Measurements from ENCODE around the gene ZBTB5. TPM values are rescaled to one million over a fixed set of nuclear protein-coding genes. Genes with fewer than 3 reads are reported as not detected.
A peak's percentile ranks its signal among the peaks of the same experiment; 100 is the strongest.

The ZBTB5 gene
- polyA plus RNA-seq, 1 donor, result 16.2 TPM

- H3K4me3 ChIP-seq (ENCODE audit: low read length), result no peak overlapping the region
- no peaks in the 10 kb centered on the region for H3K27me3 ChIP-seq (ENCODE audit: control insufficient read depth, insufficient read depth, low read length)
- peaks cover 14% of the 10 kb centered on the region for H3K36me3 ChIP-seq (ENCODE audit: control insufficient read depth, insufficient read depth, low read length)
- peak; percentile 54 to 64 for DNase-seq
- H3K9me3 ChIP-seq (ENCODE audit: control insufficient read depth, low read depth, low read length), result no peaks in the 10 kb centered on the region
- peaks cover 6% of the 10 kb centered on the region for H3K4me1 ChIP-seq (ENCODE audit: control insufficient read depth, insufficient read depth, low read length)
- H3K27ac ChIP-seq (ENCODE audit: low read length), result peak overlapping the region; percentile 8
- no CpG with 5 or more reads among the region's 5 CpGs for WGBS (ENCODE audit: insufficient coverage, low lambda C conversion rate)
Measured at GRCh38 chr9:37508135-37508833, 43.0 kb upstream of the ZBTB5 start.

- H3K4me3 ChIP-seq (ENCODE audit: low read length), result no peak overlapping the region
- no peaks in the 10 kb centered on the region for H3K27me3 ChIP-seq (ENCODE audit: control insufficient read depth, insufficient read depth, low read length)
- peaks cover 20% of the 10 kb centered on the region for H3K36me3 ChIP-seq (ENCODE audit: control insufficient read depth, insufficient read depth, low read length)
- H3K9me3 ChIP-seq (ENCODE audit: control insufficient read depth, low read depth, low read length), result no peaks in the 10 kb centered on the region
- DNase-seq, result no peak
- no CpG with 5 or more reads among the region's 11 CpGs for WGBS (ENCODE audit: insufficient coverage, low lambda C conversion rate)
- peaks cover 6% of the 10 kb centered on the region for H3K4me1 ChIP-seq (ENCODE audit: control insufficient read depth, insufficient read depth, low read length)
- H3K27ac ChIP-seq (ENCODE audit: low read length), result no peak overlapping the region
Measured at GRCh38 chr9:37507566-37508134, 42.4 kb upstream of the ZBTB5 start.

GRCh38 chr9:37504605-37505004, 39.4 kb upstream of the ZBTB5 start:
- peaks cover 38% of the 10 kb centered on the region for H3K36me3 ChIP-seq (ENCODE audit: control insufficient read depth, insufficient read depth, low read length)
- WGBS (ENCODE audit: insufficient coverage, low lambda C conversion rate), result no CpG with 5 or more reads among the region's 5 CpGs
- H3K9me3 ChIP-seq (ENCODE audit: control insufficient read depth, low read depth, low read length), result no peaks in the 10 kb centered on the region
- H3K27ac ChIP-seq (ENCODE audit: low read length), result no peak overlapping the region
- H3K27me3 ChIP-seq (ENCODE audit: control insufficient read depth, insufficient read depth, low read length), result no peaks in the 10 kb centered on the region
- H3K4me3 ChIP-seq (ENCODE audit: low read length), result no peak overlapping the region
- H3K4me1 ChIP-seq (ENCODE audit: control insufficient read depth, insufficient read depth, low read length), result peaks cover 6% of the 10 kb centered on the region
- DNase-seq, result no peak

- peaks cover 42% of the 10 kb centered on the region for H3K36me3 ChIP-seq (ENCODE audit: control insufficient read depth, insufficient read depth, low read length)
- WGBS (ENCODE audit: insufficient coverage, low lambda C conversion rate), result no CpG with 5 or more reads among the region's 3 CpGs
- DNase-seq, result no peak
- H3K4me3 ChIP-seq (ENCODE audit: low read length), result no peak overlapping the region
- no peaks in the 10 kb centered on the region for H3K9me3 ChIP-seq (ENCODE audit: control insufficient read depth, low read depth, low read length)
- H3K27ac ChIP-seq (ENCODE audit: low read length), result no peak overlapping the region
- H3K27me3 ChIP-seq (ENCODE audit: control insufficient read depth, insufficient read depth, low read length), result no peaks in the 10 kb centered on the region
- peaks cover 6% of the 10 kb centered on the region for H3K4me1 ChIP-seq (ENCODE audit: control insufficient read depth, insufficient read depth, low read length)
Measured at GRCh38 chr9:37503736-37504135, 38.5 kb upstream of the ZBTB5 start.

- H3K27ac ChIP-seq (ENCODE audit: low read length), result no peak overlapping the region
- H3K36me3 ChIP-seq (ENCODE audit: control insufficient read depth, insufficient read depth, low read length), result peaks cover 56% of the 10 kb centered on the region
- no peaks in the 10 kb centered on the region for H3K27me3 ChIP-seq (ENCODE audit: control insufficient read depth, insufficient read depth, low read length)
- H3K4me3 ChIP-seq (ENCODE audit: low read length), result no peak overlapping the region
- DNase-seq, result no peak
- no peaks in the 10 kb centered on the region for H3K4me1 ChIP-seq (ENCODE audit: control insufficient read depth, insufficient read depth, low read length)
- no CpG with 5 or more reads among the region's 2 CpGs for WGBS (ENCODE audit: insufficient coverage, low lambda C conversion rate)
- H3K9me3 ChIP-seq (ENCODE audit: control insufficient read depth, low read depth, low read length), result no peaks in the 10 kb centered on the region
Measured at GRCh38 chr9:37501957-37502596, 36.8 kb upstream of the ZBTB5 start.

GRCh38 chr9:37499297-37499696, 34.0 kb upstream of the ZBTB5 start:
- Histone ChIP-seq H3K9me3 (ENCODE audit: control insufficient read depth, low read depth, low read length) (no peaks in the 10 kb centered on the region), H3K27me3 (ENCODE audit: control insufficient read depth, insufficient read depth, low read length) (no peaks in the 10 kb centered on the region), H3K4me1 (ENCODE audit: control insufficient read depth, insufficient read depth, low read length) (no peaks in the 10 kb centered on the region), H3K36me3 (ENCODE audit: control insufficient read depth, insufficient read depth, low read length) (peaks cover 74% of the 10 kb centered on the region), H3K27ac (ENCODE audit: low read length) (no peak overlapping the region), H3K4me3 (ENCODE audit: low read length) (no peak overlapping the region)
- DNase-seq, result no peak
- no CpG with 5 or more reads among the region's 6 CpGs for WGBS (ENCODE audit: insufficient coverage, low lambda C conversion rate)

- H3K4me1 ChIP-seq (ENCODE audit: control insufficient read depth, insufficient read depth, low read length), result no peaks in the 10 kb centered on the region
- H3K4me3 ChIP-seq (ENCODE audit: low read length), result no peak overlapping the region
- no peak for DNase-seq
- H3K36me3 ChIP-seq (ENCODE audit: control insufficient read depth, insufficient read depth, low read length), result peaks cover 79% of the 10 kb centered on the region
- H3K27ac ChIP-seq (ENCODE audit: low read length), result no peak overlapping the region
- no peaks in the 10 kb centered on the region for H3K27me3 ChIP-seq (ENCODE audit: control insufficient read depth, insufficient read depth, low read length)
- H3K9me3 ChIP-seq (ENCODE audit: control insufficient read depth, low read depth, low read length), result no peaks in the 10 kb centered on the region
- 70% methylated on average over 3 of the region's 3 CpGs for WGBS (ENCODE audit: insufficient coverage, low lambda C conversion rate)
Measured at GRCh38 chr9:37498457-37498856, 33.2 kb upstream of the ZBTB5 start.

GRCh38 chr9:37497320-37497719, 32.1 kb upstream of the ZBTB5 start:
- Histone ChIP-seq H3K4me1 (ENCODE audit: control insufficient read depth, insufficient read depth, low read length) (no peaks in the 10 kb centered on the region), H3K27ac (ENCODE audit: low read length) (no peak overlapping the region), H3K36me3 (ENCODE audit: control insufficient read depth, insufficient read depth, low read length) (peaks cover 78% of the 10 kb centered on the region), H3K9me3 (ENCODE audit: control insufficient read depth, low read depth, low read length) (no peaks in the 10 kb centered on the region), H3K27me3 (ENCODE audit: control insufficient read depth, insufficient read depth, low read length) (no peaks in the 10 kb centered on the region), H3K4me3 (ENCODE audit: low read length) (no peak overlapping the region)
- DNase-seq, result no peak
- WGBS (ENCODE audit: insufficient coverage, low lambda C conversion rate), result no CpG with 5 or more reads among the region's 3 CpGs

- no CpG with 5 or more reads among the region's 4 CpGs for WGBS (ENCODE audit: insufficient coverage, low lambda C conversion rate)
- peaks cover 71% of the 10 kb centered on the region for H3K36me3 ChIP-seq (ENCODE audit: control insufficient read depth, insufficient read depth, low read length)
- no peak for DNase-seq
Measured at GRCh38 chr9:37496020-37496419, 30.8 kb upstream of the ZBTB5 start.

GRCh38 chr9:37495571-37495970, 30.3 kb upstream of the ZBTB5 start:
- H3K4me3 ChIP-seq (ENCODE audit: low read length), result no peak overlapping the region
- no peaks in the 10 kb centered on the region for H3K9me3 ChIP-seq (ENCODE audit: control insufficient read depth, low read depth, low read length)
- DNase-seq, result no peak
- H3K36me3 ChIP-seq (ENCODE audit: control insufficient read depth, insufficient read depth, low read length), result peaks cover 68% of the 10 kb centered on the region
- WGBS (ENCODE audit: insufficient coverage, low lambda C conversion rate), result 100% methylated on average over 2 of the region's 5 CpGs
- no peaks in the 10 kb centered on the region for H3K4me1 ChIP-seq (ENCODE audit: control insufficient read depth, insufficient read depth, low read length)
- H3K27ac ChIP-seq (ENCODE audit: low read length), result no peak overlapping the region
- H3K27me3 ChIP-seq (ENCODE audit: control insufficient read depth, insufficient read depth, low read length), result no peaks in the 10 kb centered on the region

More at GRCh38 chr9:37496020-37496419, 30.8 kb upstream of the ZBTB5 start:
- Histone ChIP-seq H3K4me1 (ENCODE audit: control insufficient read depth, insufficient read depth, low read length) (no peaks in the 10 kb centered on the region), H3K9me3 (ENCODE audit: control insufficient read depth, low read depth, low read length) (no peaks in the 10 kb centered on the region), H3K27me3 (ENCODE audit: control insufficient read depth, insufficient read depth, low read length) (no peaks in the 10 kb centered on the region), H3K4me3 (ENCODE audit: low read length) (no peak overlapping the region), H3K27ac (ENCODE audit: low read length) (no peak overlapping the region)

Data from large intestine (tissue), 3 donors.